ENCODE results near the gene TAS1R2. TPM values are rescaled to one million over a fixed set of nuclear protein-coding genes. Genes with fewer than 3 reads are reported as not detected.

TAS1R2 gene
- total RNA-seq, 1 donor from 2014 or later = not detected

GRCh38 chr1:18890706-18891425 lies 31.4 kb upstream of the TAS1R2 start:
- Histone ChIP-seq H3K27ac (no peak overlapping the region), H3K4me1 (no peaks in the 10 kb centered on the region), H3K4me3 (no peak overlapping the region), H3K36me3 (no peaks in the 10 kb centered on the region), H3K27me3 (ENCODE audit: low read depth) (no peaks in the 10 kb centered on the region), H3K9me3 (no peaks in the 10 kb centered on the region)
- no peak for DNase-seq
- ATAC-seq = no peak
- no peak for TF ChIP-seq CTCF (IDR thresholded peaks at IDR 0.05)
- intact Hi-C loops (cut with DNase I) = no loop called here

- H3K27ac ChIP-seq = no peak overlapping the region
- H3K36me3 ChIP-seq = peaks cover 10% of the 10 kb centered on the region
- no peaks in the 10 kb centered on the region for H3K9me3 ChIP-seq
- ATAC-seq (no peak), DNase-seq (no peak)
- no peaks in the 10 kb centered on the region for H3K27me3 ChIP-seq (ENCODE audit: low read depth)
- intact Hi-C loops (cut with DNase I) = no loop called here
- no peaks in the 10 kb centered on the region for H3K4me1 ChIP-seq
- no peak overlapping the region for H3K4me3 ChIP-seq
- TF ChIP-seq CTCF (IDR thresholded peaks at IDR 0.05) = no peak
These were observed 26.5 kb upstream of the TAS1R2 start for GRCh38 chr1:18886003-18886335.

- H3K4me1 ChIP-seq = no peaks in the 10 kb centered on the region
- no peak for ATAC-seq
- no peaks in the 10 kb centered on the region for H3K27me3 ChIP-seq (ENCODE audit: low read depth)
- peaks cover 10% of the 10 kb centered on the region for H3K36me3 ChIP-seq
- no peaks in the 10 kb centered on the region for H3K9me3 ChIP-seq
- intact Hi-C loops (cut with DNase I) = no loop called here
- H3K27ac ChIP-seq = no peak overlapping the region
- TF ChIP-seq CTCF (IDR thresholded peaks at IDR 0.05) = no peak
- H3K4me3 ChIP-seq = no peak overlapping the region
- DNase-seq = no peak
These were observed 26.0 kb upstream of the TAS1R2 start for GRCh38 chr1:18885311-18886002.

- intact Hi-C loops (cut with DNase I) = no loop called here
- Histone ChIP-seq H3K4me1 (no peaks in the 10 kb centered on the region), H3K27me3 (ENCODE audit: low read depth) (no peaks in the 10 kb centered on the region), H3K9me3 (no peaks in the 10 kb centered on the region), H3K27ac (no peak overlapping the region), H3K36me3 (peaks cover 10% of the 10 kb centered on the region), H3K4me3 (no peak overlapping the region)
- DNase-seq (no peak), ATAC-seq (no peak)
- no peak for TF ChIP-seq CTCF (IDR thresholded peaks at IDR 0.05)
These were observed 25.3 kb upstream of the TAS1R2 start for GRCh38 chr1:18884727-18885126.

- H3K4me3 ChIP-seq = no peak overlapping the region
- H3K9me3 ChIP-seq = no peaks in the 10 kb centered on the region
- no peak for DNase-seq
- ATAC-seq = no peak
- TF ChIP-seq CTCF (IDR thresholded peaks at IDR 0.05) = no peak
- no peaks in the 10 kb centered on the region for H3K27me3 ChIP-seq (ENCODE audit: low read depth)
- intact Hi-C loops (cut with DNase I) = no loop called here
- H3K4me1 ChIP-seq = no peaks in the 10 kb centered on the region
- no peak overlapping the region for H3K27ac ChIP-seq
- H3K36me3 ChIP-seq = peaks cover 10% of the 10 kb centered on the region
These were observed 24.9 kb upstream of the TAS1R2 start for GRCh38 chr1:18884419-18884717.

All from lower lobe of right lung (tissue), 2 donors.